Activated CD8-positive, alpha-beta T cell treated with anti-CD3 and anti-CD28 coated beads, Interleukin-2, amount 10 ng/mL, durations not matched to agents 7 days and 5 days (primary cell): ENCODE measurements around the gene FBXO31. TPM values are rescaled to one million over a fixed set of nuclear protein-coding genes. Genes with fewer than 3 reads are reported as not detected.

Experiments used
- ATAC-seq: fragments of 150-1000 bp; cut with Tn5 transposase; one replicate; pipeline ENCODE4 v1.10.0; 2021; ENCODE audit warnings: moderate library complexity
- CTCF ChIA-PET: fragments of 350-600 bp; sonication (Branson Sonifier 250); formaldehyde crosslinking; loops from one replicate; lab custom pipeline; 2021; ENCODE audit warnings: antibody characterized with exemption; lab: Charles Lee
- POLR2A ChIA-PET: fragments of 350-600 bp; sonication (Branson Sonifier 250); formaldehyde crosslinking; loops from one replicate; lab custom pipeline; 2021; ENCODE audit warnings: antibody characterized with exemption; lab: Charles Lee
- DNase-seq: peaks from one replicate; pipeline ENCODE4 v3.0.0-alpha.2; 2020
- H3K27ac Mint-ChIP-seq: one replicate; pipeline ENCODE4 v1.8.0; 2021; ENCODE audit warnings: mild to moderate bottlenecking, mixed read lengths
- H3K27me3 Mint-ChIP-seq: one replicate; pipeline ENCODE4 v1.8.0; 2021; ENCODE audit warnings: low read depth, mixed read lengths
- H3K36me3 Mint-ChIP-seq: one replicate; pipeline ENCODE4 v1.8.0; 2021; ENCODE audit warnings: low read depth, mixed read lengths
- H3K4me1 Mint-ChIP-seq: one replicate; pipeline ENCODE4 v1.8.0; 2021; ENCODE audit warnings: low read depth, mixed read lengths
- H3K4me3 Mint-ChIP-seq: one replicate; pipeline ENCODE4 v1.8.0; 2021; ENCODE audit warnings: mild to moderate bottlenecking, mixed read lengths
- H3K9me3 Mint-ChIP-seq: one replicate; pipeline ENCODE4 v1.8.0; 2022; ENCODE audit warnings: mixed read lengths; ENCODE audit not compliant: insufficient read depth
- total RNA-seq, 2 experiments: library from RNA; stranded (reverse); gene quantifications; one replicate each; pipeline ENCODE4 v1.2.3, GENCODE V29; 2021

The FBXO31 gene
- total RNA-seq, 2 experiments from 2014 or later = 29.3 to 30.1 TPM

- no peaks in the 10 kb centered on the region for H3K9me3 Mint-ChIP-seq
- H3K27me3 Mint-ChIP-seq = no peaks in the 10 kb centered on the region
- ChIA-PET POLR2A (no interaction called here), CTCF (no interaction called here)
- no peak for DNase-seq
- ATAC-seq = no peak
- no peak overlapping the region for H3K27ac Mint-ChIP-seq
- H3K4me1 Mint-ChIP-seq = no peaks in the 10 kb centered on the region
- H3K36me3 Mint-ChIP-seq = no peaks in the 10 kb centered on the region
- no peak overlapping the region for H3K4me3 Mint-ChIP-seq
Measured at GRCh38 chr16:87420026-87421002, 36.7 kb upstream of the FBXO31 start.

- CTCF ChIA-PET = no interaction called here
- no peaks in the 10 kb centered on the region for H3K4me1 Mint-ChIP-seq
- no peak overlapping the region for H3K27ac Mint-ChIP-seq
- DNase-seq (no peak), ATAC-seq (no peak)
- no peak overlapping the region for H3K4me3 Mint-ChIP-seq
- H3K27me3 Mint-ChIP-seq = no peaks in the 10 kb centered on the region
- POLR2A ChIA-PET = no interaction called here
- H3K36me3 Mint-ChIP-seq = no peaks in the 10 kb centered on the region
- no peaks in the 10 kb centered on the region for H3K9me3 Mint-ChIP-seq
Measured at GRCh38 chr16:87418644-87419043, 35.1 kb upstream of the FBXO31 start.

GRCh38 chr16:87418216-87418615 is 34.6 kb upstream of the FBXO31 start:
- no peaks in the 10 kb centered on the region for H3K4me1 Mint-ChIP-seq

GRCh38 chr16:87417528-87417910 is 33.9 kb upstream of the FBXO31 start:
- ChIA-PET CTCF (interaction anchor here (1.1 to 2.2 kb wide), 8 partner anchors 15 to 352 kb away, joined by 3 to 38 read pairs (median 4); no protein-coding TSS in a partner anchor), POLR2A (no interaction called here)
- no peak for ATAC-seq
- Mint-ChIP-seq H3K4me1 (no peaks in the 10 kb centered on the region), H3K4me3 (no peak overlapping the region), H3K27me3 (no peaks in the 10 kb centered on the region), H3K27ac (no peak overlapping the region), H3K36me3 (no peaks in the 10 kb centered on the region), H3K9me3 (no peaks in the 10 kb centered on the region)
- DNase-seq = no peak

More at GRCh38 chr16:87418216-87418615, 34.6 kb upstream of the FBXO31 start:
- Mint-ChIP-seq H3K27ac (no peak overlapping the region), H3K36me3 (no peaks in the 10 kb centered on the region), H3K9me3 (no peaks in the 10 kb centered on the region), H3K4me3 (no peak overlapping the region), H3K27me3 (no peaks in the 10 kb centered on the region)
- ChIA-PET CTCF (interaction anchor here (2.2 kb wide), 1 partner anchor 351 kb away, joined by 7 read pairs; no protein-coding TSS in a partner anchor), POLR2A (no interaction called here)
- no peak for ATAC-seq
- no peak for DNase-seq

GRCh38 chr16:87416826-87417527 is 33.4 kb upstream of the FBXO31 start:
- ATAC-seq = no peak
- ChIA-PET CTCF (interaction anchor here (0.6 to 2.2 kb wide), 20 partner anchors 9 to 859 kb away, joined by 3 to 38 read pairs (median 4); partner anchors contain the start of gene FBXO31), POLR2A (no interaction called here)
- Mint-ChIP-seq H3K4me1 (no peaks in the 10 kb centered on the region), H3K27me3 (no peaks in the 10 kb centered on the region), H3K4me3 (no peak overlapping the region), H3K9me3 (no peaks in the 10 kb centered on the region), H3K36me3 (no peaks in the 10 kb centered on the region), H3K27ac (no peak overlapping the region)
- DNase-seq = peak; percentile 39

GRCh38 chr16:87415441-87415840 is 31.9 kb upstream of the FBXO31 start:
- Mint-ChIP-seq H3K36me3 (no peaks in the 10 kb centered on the region), H3K9me3 (no peaks in the 10 kb centered on the region), H3K4me1 (no peaks in the 10 kb centered on the region), H3K4me3 (no peak overlapping the region), H3K27ac (no peak overlapping the region), H3K27me3 (no peaks in the 10 kb centered on the region)
- ChIA-PET POLR2A (no interaction called here), CTCF (interaction anchor here (1.0 kb wide), 1 partner anchor 221 kb away, joined by 6 read pairs; no protein-coding TSS in a partner anchor)
- DNase-seq = no peak
- ATAC-seq = no peak

GRCh38 chr16:87414251-87414680 is 30.7 kb upstream of the FBXO31 start:
- no peak overlapping the region for H3K4me3 Mint-ChIP-seq
- ChIA-PET POLR2A (no interaction called here), CTCF (no interaction called here)
- ATAC-seq (no peak), DNase-seq (no peak)
- no peaks in the 10 kb centered on the region for H3K9me3 Mint-ChIP-seq
- H3K27ac Mint-ChIP-seq = no peak overlapping the region
- H3K36me3 Mint-ChIP-seq = no peaks in the 10 kb centered on the region
- H3K27me3 Mint-ChIP-seq = no peaks in the 10 kb centered on the region
- no peaks in the 10 kb centered on the region for H3K4me1 Mint-ChIP-seq

GRCh38 chr16:87412996-87413421 is 29.4 kb upstream of the FBXO31 start:
- Mint-ChIP-seq H3K36me3 (no peaks in the 10 kb centered on the region), H3K4me1 (no peaks in the 10 kb centered on the region), H3K4me3 (no peak overlapping the region), H3K27me3 (no peaks in the 10 kb centered on the region), H3K9me3 (no peaks in the 10 kb centered on the region), H3K27ac (no peak overlapping the region)
- ChIA-PET POLR2A (interaction anchor here (0.7 kb wide), 1 partner anchor 1169 kb away, joined by 3 read pairs; no protein-coding TSS in a partner anchor), CTCF (no interaction called here)
- ATAC-seq (no peak), DNase-seq (no peak)

- no peak for ATAC-seq
- ChIA-PET POLR2A (interaction anchor here (0.7 kb wide), 1 partner anchor 1168 kb away, joined by 3 read pairs; no protein-coding TSS in a partner anchor), CTCF (no interaction called here)
- no peak overlapping the region for H3K27ac Mint-ChIP-seq
- H3K36me3 Mint-ChIP-seq = no peaks in the 10 kb centered on the region
- H3K4me3 Mint-ChIP-seq = no peak overlapping the region
- H3K4me1 Mint-ChIP-seq = no peaks in the 10 kb centered on the region
- H3K27me3 Mint-ChIP-seq = no peaks in the 10 kb centered on the region
- no peaks in the 10 kb centered on the region for H3K9me3 Mint-ChIP-seq
- no peak for DNase-seq
Measured at GRCh38 chr16:87412371-87412995, 28.9 kb upstream of the FBXO31 start.

GRCh38 chr16:87411375-87412271 is 28.0 kb upstream of the FBXO31 start:
- Mint-ChIP-seq H3K4me1 (no peaks in the 10 kb centered on the region), H3K27me3 (no peaks in the 10 kb centered on the region), H3K36me3 (no peaks in the 10 kb centered on the region), H3K4me3 (no peak overlapping the region), H3K27ac (no peak overlapping the region), H3K9me3 (no peaks in the 10 kb centered on the region)
- POLR2A ChIA-PET = no interaction called here
- CTCF ChIA-PET = no interaction called here
- no peak for DNase-seq
- ATAC-seq = no peak

- POLR2A ChIA-PET = no interaction called here
- no peak for DNase-seq
- no peak overlapping the region for H3K4me3 Mint-ChIP-seq
- CTCF ChIA-PET = interaction anchor here (1.6 kb wide), 1 partner anchor 17 kb away, joined by 5 read pairs; no protein-coding TSS in a partner anchor
- no peaks in the 10 kb centered on the region for H3K27me3 Mint-ChIP-seq
- no peak for ATAC-seq
- no peak overlapping the region for H3K27ac Mint-ChIP-seq
- H3K9me3 Mint-ChIP-seq = no peaks in the 10 kb centered on the region
- no peaks in the 10 kb centered on the region for H3K4me1 Mint-ChIP-seq
- H3K36me3 Mint-ChIP-seq = peaks cover under 1% of the 10 kb centered on the region
Measured at GRCh38 chr16:87410968-87411367, 27.4 kb upstream of the FBXO31 start.
